ENCODE measurements around the gene SLC36A4. TPM values are rescaled to one million over a fixed set of nuclear protein-coding genes. Genes with fewer than 3 reads are reported as not detected.

The SLC36A4 gene
- total and polyA plus RNA-seq, 9 of the 15 experiments (the other 6 are each of a cell fraction or from before 2014, with no cell fraction given) = 1.4 to 8.0 (median 5.4) TPM

DNA sequence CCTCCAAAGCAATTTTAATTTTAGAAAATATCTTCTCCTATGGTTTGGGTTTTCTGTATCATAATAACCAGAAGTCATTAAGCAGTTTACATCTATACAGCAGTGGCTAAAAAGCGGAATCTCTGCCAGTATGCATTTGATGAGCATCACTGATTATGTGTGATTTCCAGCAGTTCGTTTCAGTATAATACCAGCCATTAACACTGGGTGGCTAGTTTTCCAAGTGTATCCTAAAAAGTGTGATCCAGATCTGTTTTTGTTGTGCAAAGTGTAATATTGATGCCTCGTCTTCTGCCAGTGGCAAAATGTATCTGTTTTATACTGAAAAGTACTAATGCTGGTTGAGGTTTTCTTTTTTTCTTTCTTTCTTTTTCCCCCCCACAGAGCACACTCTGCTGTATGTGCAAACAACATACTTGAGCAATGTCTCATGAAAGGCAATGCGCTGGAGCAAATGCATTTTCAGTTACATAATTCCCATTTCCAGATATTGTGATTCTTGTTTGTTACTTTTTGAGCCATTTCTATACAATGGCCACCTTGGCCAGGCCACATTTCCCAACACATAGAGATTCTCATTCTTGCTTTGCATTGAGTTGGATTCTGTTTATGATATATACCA lies 64.2 kb downstream of the SLC36A4 start (continued):
- TF ChIP-seq HNRNPH1 (optimal IDR thresholded peaks at IDR 0.05; ENCODE audit: low read depth, low read length) = no peak

GRCh38 chr11:93132836-93133235 lies 65.0 kb downstream of the SLC36A4 start:
- Histone ChIP-seq H4K20me1 (replicated peaks; ENCODE audit: control insufficient read depth, insufficient read depth, low read length) (no peaks in the 10 kb centered on the region), H3K9ac (ENCODE audit: insufficient read depth in 1 of 2, low read depth in 2 of 2, low read length in 2 of 2) (no peak overlapping the region), H3K4me3 (no peak overlapping the region), H3K4me2 (ENCODE audit: insufficient read depth, low read length) (no peak overlapping the region), H2AFZ (ENCODE audit: low read depth, low read length) (no peak overlapping the region), H3K27ac (ENCODE audit: extremely low read depth, low read depth, low read length) (no peak overlapping the region), H3K27me3 (ENCODE audit: control insufficient read depth in 2 of 2, insufficient read depth in 2 of 2, low read length in 2 of 2) (no peaks in the 10 kb centered on the region), H3K36me3 (ENCODE audit: control insufficient read depth, insufficient read depth, low read length) (no peaks in the 10 kb centered on the region), H3K4me1 (replicated peaks in 1 of 2; ENCODE audit: control insufficient read depth in 2 of 2, insufficient read depth in 2 of 2, low read length in 2 of 2) (no peaks in the 10 kb centered on the region), H3K79me2 (ENCODE audit: control insufficient read depth, insufficient read depth, low read length) (no peaks in the 10 kb centered on the region), H3K9me3 (replicated peaks; ENCODE audit: control insufficient read depth, insufficient read depth, low read depth, low read length) (no peaks in the 10 kb centered on the region), H3K9me1 (ENCODE audit: control insufficient read depth, insufficient read depth, low read length) (no peaks in the 10 kb centered on the region)
- no TSS peak for BruUV-seq (replicated peaks)
- POLR2A ChIA-PET = no interaction called here
- 0% methylated on average over 1 of the region's 1 CpG for WGBS (ENCODE audit: insufficient coverage, low coverage, missing lambda C conversion rate)
- CTCF ChIA-PET (ENCODE audit: low intra/inter-chr PET ratio) = interaction anchor here (0.7 kb wide), 1 partner anchor 230 kb away, joined by 3 read pairs; no protein-coding TSS in a partner anchor
- intact Hi-C loops (cut with micrococcal nuclease) (loop anchor here (5.0 kb wide), 1 partner anchor 99 kb away; no protein-coding TSS in a partner anchor), in situ Hi-C loops (cut with MboI) (no loop called here)
- DNase-seq (ENCODE audit: extremely low read depth in 1 of 4, low spot score in 3 of 4) = no peak
- ATAC-seq = no peak
- no peak for FAIRE-seq
- no peak for TF ChIP-seq BRF2 (IDR thresholded peaks at IDR 0.05; ENCODE audit: borderline replicate concordance, insufficient read depth, insufficient read length)
- TF ChIP-seq TBP (optimal IDR thresholded peaks at IDR 0.05; ENCODE audit: low read depth, low read length) = no peak
- TF ChIP-seq SRF (CRISPR knock-in tag; IDR thresholded peaks at IDR 0.05) = no peak
- no peak for TF ChIP-seq RAD51 (IDR thresholded peaks at IDR 0.05; ENCODE audit: borderline replicate concordance, low read depth)
- TF ChIP-seq CTCFL (IDR thresholded peaks at IDR 0.05; ENCODE audit: borderline replicate concordance, insufficient read depth, low read depth, low read length, poor library complexity, severe bottlenecking) = no peak
- no peak for TF ChIP-seq ARHGAP35 (IDR thresholded peaks at IDR 0.05; ENCODE audit: partially characterized antibody)
- TF ChIP-seq GATAD2B (IDR thresholded peaks at IDR 0.05; ENCODE audit: borderline replicate concordance) = no peak
- TF ChIP-seq CBFA2T3 (IDR thresholded peaks at IDR 0.05) = no peak
- TF ChIP-seq KDM5B (IDR thresholded peaks at IDR 0.05; ENCODE audit: insufficient replicate concordance, low read depth, low read length) = no peak
- no peak for TF ChIP-seq RBM22 (IDR thresholded peaks at IDR 0.05; ENCODE audit: low read depth, low read length, poor library complexity, severe bottlenecking)
- no peak for TF ChIP-seq BRF1 (IDR thresholded peaks at IDR 0.05; ENCODE audit: borderline replicate concordance, extremely low read depth, insufficient read length)
- no peak for TF ChIP-seq FOXP1 (CRISPR knock-in tag; IDR thresholded peaks at IDR 0.05)
